Activated CD8-positive, alpha-beta memory T cell treated with anti-CD3 and anti-CD28 coated beads, Interleukin-2, amount 50 U/mL, for 24 hours (primary cell): Measurements from ENCODE around the gene C11orf52.
"Not testable (repeated sequence)": the region's sequence is repeated elsewhere in the genome, so short reads cannot be mapped to it uniquely, and the experiment has no call there.

Experiments used
- DNase-seq: peaks from one replicate; pipeline ENCODE4 v3.0.0-alpha.2; 2020; ENCODE audit errors: extremely low read depth

C11orf52 gene, protein sequence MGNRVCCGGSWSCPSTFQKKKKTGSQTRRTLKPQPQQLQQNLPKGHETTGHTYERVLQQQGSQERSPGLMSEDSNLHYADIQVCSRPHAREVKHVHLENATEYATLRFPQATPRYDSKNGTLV

DNA sequence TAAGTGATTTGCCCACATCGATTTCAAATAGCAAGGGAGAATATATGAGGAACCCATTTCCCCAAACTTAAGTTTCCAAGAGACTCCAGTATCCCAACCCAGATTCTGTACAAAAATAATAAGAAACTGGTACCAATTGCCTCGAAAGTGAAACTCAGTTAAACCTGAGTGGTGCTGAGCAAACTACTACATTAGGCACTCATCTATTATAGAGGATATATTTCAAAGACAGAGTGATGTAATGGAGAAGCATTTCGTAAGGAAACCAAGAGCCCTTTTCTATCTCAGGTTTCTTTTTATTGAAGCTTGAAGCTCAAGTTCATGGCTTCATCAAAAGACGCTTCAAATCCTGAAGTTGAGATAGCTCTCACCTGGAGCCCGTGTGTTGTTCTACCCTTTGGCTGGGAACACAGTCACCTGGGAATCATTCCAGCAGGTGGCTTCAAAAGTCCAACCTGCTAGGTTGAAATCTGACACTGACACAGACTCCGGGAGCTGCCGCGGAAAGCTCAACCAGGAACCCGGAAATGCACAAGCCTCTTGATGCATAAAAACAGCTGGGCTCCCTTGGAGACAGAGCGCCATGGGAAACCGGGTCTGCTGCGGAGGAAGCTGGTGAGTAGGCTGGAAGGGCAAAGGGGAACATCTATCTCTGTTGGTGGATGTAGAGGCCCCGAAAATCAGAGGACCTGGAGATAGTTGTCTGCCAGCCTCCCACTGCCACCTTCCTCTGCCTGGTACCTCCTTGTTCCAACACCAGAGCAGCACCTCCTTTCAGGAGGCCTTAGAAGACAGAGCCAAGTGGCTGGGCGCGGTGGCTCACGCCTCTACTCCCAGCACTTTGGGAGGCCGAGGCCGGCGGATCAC lies at the start of gene C11orf52:
Gene C11orf52, plus strand, starts transcription at position 524 of the 867 bp plus-strand sequence. Its CDS starts 60 bp downstream, at position 584.
- DNase-seq = no peak

DNA sequence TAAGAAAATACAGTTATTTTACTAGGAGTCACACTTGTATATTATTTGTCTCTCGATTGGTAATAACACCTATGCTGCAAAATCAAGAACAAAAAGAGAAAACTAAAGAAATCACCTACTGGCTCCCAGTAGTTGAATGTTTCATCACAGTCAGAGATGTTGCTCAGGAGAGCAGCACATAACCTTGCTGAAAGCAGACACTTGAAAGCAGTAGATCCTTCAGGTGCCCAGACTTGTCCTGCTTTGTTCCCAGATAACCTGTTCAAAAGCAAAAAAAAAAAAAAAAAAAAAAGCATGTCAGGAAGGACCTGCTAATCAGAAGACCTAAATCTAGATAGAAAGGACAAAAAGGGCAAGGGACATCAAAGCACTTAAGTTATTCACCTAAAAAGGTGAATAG lies 48.6 kb upstream of the C11orf52 start:
- no peak for DNase-seq

DNA sequence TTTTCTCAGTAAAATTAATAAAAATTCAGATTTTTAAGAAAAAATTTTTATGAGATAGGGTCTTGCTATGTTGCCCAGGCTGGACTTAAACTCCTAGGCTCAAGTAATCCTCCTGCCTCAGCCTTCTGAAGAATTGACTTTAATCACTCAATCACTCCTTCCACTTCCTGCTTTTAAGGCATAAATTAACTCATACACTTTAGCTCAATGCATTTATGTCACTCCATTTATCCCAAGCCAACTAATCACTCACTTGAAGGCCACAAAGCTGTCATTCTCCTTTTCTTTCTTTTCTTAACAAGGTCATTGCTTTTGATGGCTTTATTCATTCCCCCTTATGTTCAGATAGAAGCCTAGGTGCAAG lies 48.2 kb upstream of the C11orf52 start:
- no peak for DNase-seq

DNA sequence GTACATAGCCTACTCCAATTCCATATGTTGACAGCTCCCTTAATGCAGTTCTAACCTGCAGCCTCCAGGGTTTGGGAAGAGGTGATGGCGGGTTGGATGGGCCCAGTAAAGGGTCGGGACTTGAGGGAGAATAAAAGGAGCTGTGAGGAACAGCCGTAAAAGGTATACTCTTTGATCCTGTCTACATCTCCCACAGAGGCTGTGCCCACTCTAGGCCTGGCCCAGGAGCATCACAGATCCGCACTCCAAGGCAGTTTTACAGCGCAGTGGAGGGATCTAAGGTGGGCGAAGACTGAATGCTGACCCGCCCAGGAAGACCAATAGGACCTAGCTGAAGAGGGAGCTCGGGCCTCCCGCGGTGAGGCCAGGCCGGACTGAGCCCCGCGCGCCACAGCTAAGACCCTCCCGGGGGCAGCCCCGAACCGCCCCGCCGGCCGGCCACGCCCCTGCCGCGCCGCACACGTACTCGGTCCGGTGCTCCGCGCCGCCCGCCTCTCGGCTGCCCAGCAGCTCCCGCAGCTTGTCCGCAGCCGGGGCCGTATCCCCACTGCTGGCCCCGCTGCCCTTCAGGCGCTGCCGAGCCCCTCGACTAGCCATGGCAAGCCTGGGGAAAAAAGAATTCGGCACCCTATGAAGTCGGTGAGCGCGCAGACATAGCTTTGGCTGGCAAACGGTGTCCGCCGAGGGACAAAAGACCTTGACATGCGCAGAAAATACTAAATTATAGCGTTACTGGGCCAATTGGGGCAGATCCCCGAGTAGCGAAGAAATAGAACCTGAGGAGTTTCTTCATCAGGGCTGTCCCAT lies 47.6 kb upstream of the C11orf52 start, which contains the start of gene ALG9:
Gene ALG9, minus strand, starts transcription at position 696 of the 807 bp plus-strand sequence. Its CDS starts 99 bp downstream, at position 597.
- peak; percentile 67 for DNase-seq

- DNase-seq = no peak
Measured at GRCh38 chr11:111871693-111872161, 47.0 kb upstream of the C11orf52 start.

DNA sequence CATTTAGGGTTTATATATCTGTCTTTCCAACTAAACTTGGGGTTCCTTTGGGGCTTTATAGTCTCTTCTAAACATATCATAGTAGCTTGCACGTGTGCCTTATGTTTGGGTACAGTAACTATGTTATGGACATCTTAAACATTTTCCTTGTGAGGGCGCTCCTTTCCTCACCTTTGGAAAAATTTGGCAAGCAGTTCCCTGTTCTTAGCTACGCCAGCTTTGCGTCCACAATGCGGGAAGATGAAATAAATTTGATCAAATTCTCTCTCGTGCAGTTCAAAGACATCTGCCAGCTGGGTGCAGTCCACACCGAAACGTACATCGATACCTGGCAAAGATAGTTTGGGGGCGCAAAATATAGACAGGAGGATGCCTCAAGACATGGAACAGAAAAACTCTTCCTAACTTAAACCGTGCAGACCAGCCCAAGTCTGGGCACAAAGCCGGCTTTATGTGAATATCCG lies 40.3 kb upstream of the C11orf52 start:
- DNase-seq = no peak

GRCh38 chr11:111878849-111879636 lies 39.7 kb upstream of the C11orf52 start, which contains the start of the genes CFAP68 and FDXACB1:
TSS of gene CFAP68 (plus strand) at chr11:111879541. CDS start at chr11:111879561, 20 bp downstream.
TSS of gene FDXACB1 (minus strand) at chr11:111879165. CDS start at chr11:111879132, 33 bp downstream.
- DNase-seq = peak; percentile 88

DNA sequence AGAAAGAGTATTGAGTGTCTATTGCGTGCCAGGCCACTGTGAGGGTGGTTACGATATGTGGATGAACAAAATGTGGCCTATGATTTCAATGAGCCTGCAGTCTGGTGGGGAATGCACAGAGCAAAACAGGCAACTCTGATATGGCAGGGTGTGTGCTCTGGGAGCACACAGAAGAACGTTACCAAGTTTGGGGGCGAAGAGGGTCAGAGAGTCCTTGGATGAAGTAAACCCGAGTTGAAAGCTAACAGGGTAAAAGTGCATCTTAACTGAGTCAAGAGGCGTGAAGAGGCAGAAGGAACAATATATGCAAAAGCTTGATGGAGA lies 39.1 kb upstream of the C11orf52 start:
- DNase-seq = no peak

GRCh38 chr11:111882202-111882601 lies 36.5 kb upstream of the C11orf52 start:
- DNase-seq = no peak

DNA sequence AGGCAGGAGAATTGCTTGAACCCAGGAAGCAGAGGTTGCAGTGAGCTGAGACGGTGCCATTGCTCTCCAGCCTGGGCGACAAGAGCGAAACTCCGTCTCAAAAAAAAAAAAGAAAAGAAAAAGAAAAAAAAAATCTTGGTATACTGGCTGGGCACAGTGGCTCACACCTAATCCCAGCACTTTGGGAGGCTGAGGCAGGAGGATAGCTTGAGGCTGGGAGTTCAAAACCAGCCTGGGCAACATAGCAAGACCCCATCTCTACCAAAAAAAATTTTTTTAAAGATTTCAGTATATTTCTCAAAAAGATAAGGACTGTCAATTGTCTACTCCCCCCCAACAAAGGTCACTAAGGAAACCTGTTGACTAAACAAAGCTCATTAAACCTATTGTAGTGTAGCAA lies 33.7 kb upstream of the C11orf52 start:
- DNase-seq = not testable (repeated sequence)

DNA sequence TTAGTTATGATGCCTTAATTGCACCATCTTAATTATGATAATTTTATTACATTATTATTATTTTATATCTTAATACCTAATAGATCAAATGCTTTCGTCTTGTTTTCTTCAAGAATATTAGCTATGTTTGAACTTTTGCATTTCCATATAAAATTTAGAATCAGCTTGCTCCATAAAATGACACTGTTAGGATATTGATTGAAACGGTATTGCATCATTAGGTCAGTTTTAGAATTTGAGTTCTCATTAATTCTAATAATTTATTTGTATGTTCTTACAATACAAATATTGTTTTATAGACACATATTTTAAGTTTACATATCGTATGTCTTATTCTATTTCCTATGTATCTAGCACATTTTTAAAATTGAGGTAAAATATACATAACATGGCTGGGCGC lies 32.7 kb upstream of the C11orf52 start:
- DNase-seq = no peak

- DNase-seq = no peak
Measured at GRCh38 chr11:111886844-111887243, 31.9 kb upstream of the C11orf52 start.

GRCh38 chr11:111905411-111905810 lies 13.3 kb upstream of the C11orf52 start:
- DNase-seq = no peak

DNA sequence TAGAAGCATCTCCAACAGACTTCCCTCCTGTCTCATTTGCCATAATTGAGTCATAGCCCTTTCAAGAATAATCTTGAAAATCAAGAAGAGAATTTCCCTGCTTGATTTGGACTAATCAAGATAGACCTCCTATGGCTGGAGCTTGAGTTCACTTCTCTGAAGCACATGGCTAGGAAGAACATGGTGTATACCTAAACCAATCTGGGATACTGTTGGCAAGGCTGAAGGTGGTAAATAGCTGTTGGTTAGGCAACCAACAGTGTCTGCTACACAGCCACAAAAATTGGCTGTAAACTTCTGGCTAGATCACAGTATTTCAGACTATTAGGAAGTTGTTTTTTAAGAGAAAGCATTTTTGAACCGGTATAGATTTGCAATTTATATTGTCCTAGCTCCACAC lies 12.0 kb upstream of the C11orf52 start:
- DNase-seq = no peak

DNA sequence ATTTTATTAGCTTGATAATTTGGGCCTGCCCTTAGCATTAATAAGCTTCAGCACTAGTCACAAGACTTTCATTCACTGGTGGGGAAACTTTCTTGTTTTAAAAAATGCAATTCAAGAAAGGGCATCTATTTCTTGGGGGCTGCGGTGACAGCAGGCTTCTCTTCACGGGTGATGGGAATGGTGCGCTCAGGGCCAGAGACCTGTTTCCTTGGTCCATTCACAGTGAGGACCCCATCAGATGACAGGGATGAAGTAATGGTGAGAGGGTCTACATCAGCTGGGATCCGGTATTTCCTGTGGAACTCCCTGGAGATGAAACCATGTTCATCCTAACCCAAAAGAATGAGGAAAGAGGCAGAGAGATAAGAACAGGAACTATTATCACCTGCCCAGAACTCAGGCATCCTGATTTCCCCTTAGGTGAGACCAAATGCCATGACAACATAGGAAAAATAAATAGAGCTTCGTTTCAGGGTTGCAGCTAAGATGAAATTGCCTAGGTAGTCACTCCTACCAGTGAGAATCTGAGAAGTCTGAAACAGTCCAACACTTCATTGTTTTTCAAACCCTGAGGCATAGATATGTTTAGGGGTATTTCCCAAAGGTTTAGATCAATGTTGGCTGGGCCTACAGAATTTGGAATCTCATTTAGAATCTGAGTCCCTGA lies 9.9 kb upstream of the C11orf52 start:
- no peak for DNase-seq

- no peak for DNase-seq
Measured at GRCh38 chr11:111909378-111909777, 9.3 kb upstream of the C11orf52 start.

DNA sequence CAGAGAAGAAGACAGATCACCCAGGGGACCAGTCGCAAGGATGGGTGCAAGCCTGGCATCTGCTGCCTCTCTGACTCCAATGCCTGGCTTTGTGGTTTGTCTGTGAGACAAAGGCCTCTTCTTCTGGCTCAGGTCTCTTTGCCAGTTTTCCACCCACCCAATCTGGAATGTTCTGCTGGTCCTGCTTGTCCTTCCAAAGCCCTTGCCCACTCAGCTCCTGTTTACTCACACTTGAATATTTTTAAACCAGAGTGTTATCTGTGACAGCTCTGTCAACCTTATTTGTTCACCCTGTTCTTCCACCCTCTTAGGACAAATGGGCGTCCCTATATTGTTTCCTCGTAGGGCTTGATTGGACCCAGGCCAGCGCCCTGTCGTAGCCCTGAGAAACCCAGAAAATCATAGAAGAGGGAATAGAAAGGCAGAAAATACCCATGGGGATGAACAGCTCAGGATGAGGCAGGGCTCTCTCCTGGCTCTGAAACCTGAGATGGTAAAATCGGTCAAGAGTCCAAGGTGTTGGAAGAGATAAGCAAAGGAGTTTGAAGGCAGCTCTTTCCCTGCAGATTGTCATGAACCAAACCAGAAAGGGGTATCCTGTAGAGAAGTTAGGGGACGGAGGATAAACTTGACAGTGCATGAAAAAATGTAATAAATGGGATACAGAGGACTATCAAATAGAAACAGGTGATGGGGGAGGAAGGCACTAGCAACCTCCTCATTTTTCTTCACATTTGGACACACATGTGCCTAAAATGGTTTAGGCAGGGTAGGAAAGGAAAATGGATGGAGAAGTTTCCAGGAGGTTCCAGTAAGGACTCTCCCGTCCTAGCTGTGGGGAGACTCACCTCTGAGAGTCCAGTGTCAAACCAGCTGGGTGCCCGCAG lies 7.8 kb upstream of the C11orf52 start:
- no peak for DNase-seq

- DNase-seq = no peak
Measured at GRCh38 chr11:111911563-111912401, 6.9 kb upstream of the C11orf52 start, which contains the start of gene CRYAB. TSS of gene CRYAB (minus strand) at chr11:111911770. CDS start at chr11:111911724, 46 bp downstream.

DNA sequence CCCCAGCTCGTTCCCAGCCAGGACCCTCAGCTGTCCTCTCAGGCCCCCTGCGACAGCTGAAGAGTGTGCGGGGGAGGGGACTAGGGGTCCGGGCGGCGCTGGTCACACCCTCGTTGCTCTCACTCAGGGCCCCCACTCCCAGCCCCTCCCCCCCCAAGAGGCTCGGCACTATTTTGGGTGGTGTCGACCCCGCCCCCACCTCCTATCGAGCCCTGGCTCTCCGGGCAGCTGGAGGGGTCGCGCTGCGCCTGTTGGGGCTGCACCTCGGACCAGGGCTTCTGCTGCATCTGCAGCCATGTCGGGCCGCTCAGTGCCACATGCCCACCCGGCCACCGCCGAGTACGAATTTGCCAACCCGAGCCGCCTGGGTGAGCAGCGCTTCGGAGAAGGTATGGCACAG lies 6.2 kb upstream of the C11orf52 start, which contains the start of gene HSPB2:
Gene HSPB2, plus strand, starts transcription at position 200 of the 400 bp plus-strand sequence. Its CDS starts 96 bp downstream, at position 296.
- no peak for DNase-seq
